ENCODE measurements around the gene RAB23.

- TF ChIP-seq CTCF (IDR thresholded peaks at IDR 0.05; ENCODE audit: low read length) (no peak), EZH2 (IDR thresholded peaks at IDR 0.05; ENCODE audit: borderline replicate concordance, low read length) (no peak)
Observed at GRCh38 chr6:57201718-57202117, 20.4 kb downstream of the RAB23 start.

Data from OCI-LY1 (cell line).